GM19438 (cell line): ENCODE data around the gene CCDC127.
"Not testable (repeated sequence)": the region's sequence is repeated elsewhere in the genome, so short reads cannot be mapped to it uniquely, and the experiment has no call there.

ENCODE experiments used
- ATAC-seq: cut with Tn5 transposase; IDR thresholded peaks from one replicate; pipeline ENCODE4 v1.9.1; 2021; ENCODE audit warnings: low read depth; ENCODE audit not compliant: unreplicated experiment

CCDC127 gene

GRCh38 chr5:234450-234849 lies 16.5 kb upstream of the CCDC127 start:
- no peak for ATAC-seq

GRCh38 chr5:233426-233825 lies 15.5 kb upstream of the CCDC127 start:
- not testable (repeated sequence) for ATAC-seq

DNA sequence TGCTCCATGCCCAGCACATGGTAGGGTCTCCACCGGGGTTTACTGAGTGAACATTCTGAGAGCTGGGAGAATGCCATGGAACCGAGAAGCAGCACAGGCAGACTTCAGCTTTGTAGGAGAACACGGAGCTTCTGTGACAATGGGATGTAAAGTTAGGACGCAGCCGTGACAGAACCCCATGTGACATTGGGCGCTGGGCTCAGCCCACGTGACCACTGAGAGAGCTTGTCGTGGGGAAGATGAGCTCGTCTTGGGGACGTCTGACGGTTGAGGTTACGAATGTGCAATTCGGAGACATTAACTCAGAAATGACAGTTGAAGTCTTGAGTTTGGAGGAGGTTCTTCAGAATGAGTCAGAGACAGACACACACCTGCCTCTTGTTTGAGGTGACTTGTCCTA lies 13.7 kb upstream of the CCDC127 start:
- ATAC-seq: no peak

GRCh38 chr5:230711-231110 lies 12.8 kb upstream of the CCDC127 start:
- ATAC-seq: no peak

- ATAC-seq: no peak
Measured at GRCh38 chr5:228886-229285, 10.9 kb upstream of the CCDC127 start.

DNA sequence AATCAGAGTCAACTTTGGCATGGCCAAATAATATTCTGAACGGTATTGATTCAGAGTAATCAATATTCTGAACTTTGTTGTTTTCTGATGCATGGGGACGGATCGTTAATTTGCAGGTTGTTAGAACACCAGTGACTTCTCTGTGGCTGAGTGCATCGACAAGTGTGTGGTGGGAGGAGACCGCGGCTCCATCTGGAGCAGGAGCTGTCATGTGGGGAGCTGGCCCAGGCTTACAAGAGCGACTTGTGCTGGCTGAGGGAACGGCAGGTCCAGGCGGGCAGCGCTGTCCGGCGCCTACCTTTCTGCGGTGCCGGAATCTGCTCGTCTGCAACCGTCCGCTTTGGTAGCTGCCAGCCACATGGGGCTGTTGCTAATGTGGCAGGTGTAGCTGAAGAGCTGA lies 9.4 kb upstream of the CCDC127 start:
- not testable (repeated sequence) for ATAC-seq

DNA sequence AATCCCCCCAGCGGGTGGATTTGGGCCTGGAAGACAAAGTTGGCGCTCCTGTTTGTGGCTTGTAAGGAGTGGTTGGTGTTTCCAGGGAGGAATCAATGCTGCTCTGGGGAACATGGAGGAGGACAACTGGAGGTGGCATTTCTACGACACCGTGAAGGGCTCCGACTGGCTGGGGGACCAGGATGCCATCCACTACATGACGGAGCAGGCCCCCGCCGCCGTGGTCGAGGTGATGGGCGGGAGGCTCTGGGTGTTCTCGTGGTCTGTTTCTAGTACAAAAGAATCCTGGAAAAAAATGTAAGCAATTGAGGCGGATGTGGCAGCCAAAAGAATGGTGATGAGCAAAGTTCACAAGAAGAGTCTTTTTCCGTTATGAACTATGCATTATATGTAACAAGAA lies 7.4 kb upstream of the CCDC127 start:
- ATAC-seq: no peak

GRCh38 chr5:223791-224190 lies 5.8 kb upstream of the CCDC127 start:
- no peak for ATAC-seq

DNA sequence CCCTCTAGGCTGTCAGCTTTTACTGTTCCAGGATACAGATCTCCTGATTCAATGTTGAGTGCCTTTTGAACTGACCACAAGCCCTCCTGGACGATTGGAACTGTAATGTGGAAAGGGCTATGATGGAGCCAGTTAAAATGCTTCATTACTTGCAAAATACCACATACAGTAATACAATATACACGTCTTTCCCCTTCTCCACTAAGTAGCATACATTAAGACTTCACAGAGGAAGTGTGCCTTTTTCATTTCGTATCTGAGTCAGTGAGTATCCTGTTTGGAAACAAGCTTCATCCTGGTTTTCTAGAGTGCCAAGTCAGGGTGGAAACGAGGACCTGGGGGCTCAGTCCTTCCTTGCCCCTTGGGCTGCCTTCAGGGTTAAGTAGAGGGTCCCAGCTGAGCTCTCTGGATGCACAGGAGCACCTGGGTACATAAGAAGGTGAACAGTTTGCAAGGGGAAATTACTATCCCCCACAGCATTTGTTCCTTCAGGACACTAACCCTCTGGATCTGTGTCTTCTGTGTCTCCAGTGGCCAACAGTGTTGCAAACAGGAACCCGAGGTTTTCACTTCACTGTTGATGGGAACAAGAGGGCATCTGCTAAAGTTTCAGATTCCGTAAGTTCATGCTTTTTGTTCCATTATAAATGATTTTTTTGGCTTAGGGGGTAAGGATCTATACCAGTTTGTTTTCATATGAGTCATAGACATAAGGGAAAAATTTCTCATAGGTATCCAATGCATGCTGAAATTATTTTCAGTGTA lies 5.2 kb upstream of the CCDC127 start:
- not testable (repeated sequence) for ATAC-seq

- ATAC-seq: no peak
Measured at GRCh38 chr5:219991-220390, 2.0 kb upstream of the CCDC127 start.

- no peak for ATAC-seq
Measured at GRCh38 chr5:219460-219863, 1.5 kb upstream of the CCDC127 start.

GRCh38 chr5:218457-219291 lies 721 bp upstream of the CCDC127 start:
- peak; percentile 29 for ATAC-seq

DNA sequence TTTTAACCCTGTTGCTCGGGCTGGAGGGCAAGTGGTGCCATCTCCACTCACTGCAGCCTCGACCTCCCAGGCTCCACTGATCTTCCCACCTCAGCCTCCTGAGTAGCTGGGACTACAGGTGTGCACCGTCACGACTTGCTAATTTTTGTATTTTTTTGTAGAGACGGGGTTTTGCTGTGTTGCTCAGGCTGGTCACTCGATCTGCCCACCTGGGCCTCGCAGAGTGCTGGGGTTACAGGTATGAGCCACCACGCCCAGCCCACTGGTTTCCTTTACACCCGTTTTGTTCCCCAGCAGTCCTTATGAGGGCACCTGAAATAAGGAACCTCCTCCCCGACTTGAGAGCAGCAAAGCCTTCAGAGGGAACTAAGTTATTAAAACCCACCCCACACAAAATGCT lies 1.9 kb downstream of the CCDC127 start:
- ATAC-seq: not testable (repeated sequence)

DNA sequence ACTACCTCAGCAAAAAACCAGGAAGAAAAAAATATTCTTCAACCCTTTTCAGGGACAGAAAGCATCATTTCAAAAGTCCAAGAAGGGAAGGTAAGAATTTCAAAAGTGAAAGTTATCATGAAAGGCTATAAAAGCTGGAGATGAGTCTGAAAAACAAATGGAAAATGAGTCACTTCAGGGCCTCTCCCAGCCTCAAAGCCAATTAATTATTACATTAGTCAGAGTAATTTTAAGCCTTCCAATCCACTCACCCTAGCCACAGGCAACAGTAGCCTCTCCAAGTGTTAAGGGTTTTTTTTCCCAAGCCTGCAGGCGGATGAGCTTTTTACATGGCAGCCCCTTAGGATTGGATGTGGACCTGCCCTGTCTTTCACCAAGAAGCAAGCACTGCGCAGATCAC lies 2.7 kb downstream of the CCDC127 start:
- ATAC-seq: not testable (repeated sequence)

GRCh38 chr5:213803-214395 lies 4.1 kb downstream of the CCDC127 start:
- no peak for ATAC-seq

- no peak for ATAC-seq
Measured at GRCh38 chr5:208449-209114, 9.4 kb downstream of the CCDC127 start.

DNA sequence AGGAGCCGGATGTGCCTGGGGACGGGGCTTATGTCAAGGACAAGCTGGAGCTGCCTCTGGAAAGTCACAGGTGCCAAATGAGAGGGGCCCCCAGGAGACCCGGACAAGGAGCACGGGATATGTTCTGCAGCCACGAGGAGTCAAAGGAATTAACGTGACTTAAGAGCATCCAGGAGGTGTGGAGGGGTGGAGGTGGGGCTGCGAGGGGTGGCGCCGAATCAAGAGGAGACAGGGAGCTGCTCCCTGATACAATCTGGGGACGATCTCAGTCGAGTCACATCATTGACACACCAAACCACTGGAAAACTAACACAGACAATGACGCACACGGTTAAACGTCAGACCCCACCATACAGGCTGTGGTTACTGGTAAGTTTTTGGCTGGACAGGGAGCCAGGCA lies 10.4 kb downstream of the CCDC127 start:
- ATAC-seq: no peak

- ATAC-seq: no peak
Measured at GRCh38 chr5:206927-207536, 10.9 kb downstream of the CCDC127 start.

DNA sequence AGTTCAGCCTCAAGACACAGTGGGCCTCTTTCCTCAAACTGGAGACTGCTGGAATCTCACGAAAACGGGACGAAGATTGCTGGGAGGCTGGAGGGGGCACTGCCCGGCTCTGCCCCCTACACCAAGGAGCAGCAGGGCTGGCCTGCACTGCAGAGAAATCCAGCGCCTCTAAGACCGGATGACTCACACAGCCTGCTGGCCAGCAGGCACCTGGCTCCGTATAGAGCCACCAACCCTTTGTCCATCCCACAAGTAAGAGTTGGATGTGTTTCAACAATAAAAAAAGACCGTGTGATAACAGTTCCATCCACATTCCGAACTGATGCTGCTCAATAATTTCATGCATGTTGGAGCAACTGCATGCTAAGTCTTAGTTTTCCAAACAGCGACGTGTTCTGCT lies 11.5 kb downstream of the CCDC127 start:
- ATAC-seq: no peak

DNA sequence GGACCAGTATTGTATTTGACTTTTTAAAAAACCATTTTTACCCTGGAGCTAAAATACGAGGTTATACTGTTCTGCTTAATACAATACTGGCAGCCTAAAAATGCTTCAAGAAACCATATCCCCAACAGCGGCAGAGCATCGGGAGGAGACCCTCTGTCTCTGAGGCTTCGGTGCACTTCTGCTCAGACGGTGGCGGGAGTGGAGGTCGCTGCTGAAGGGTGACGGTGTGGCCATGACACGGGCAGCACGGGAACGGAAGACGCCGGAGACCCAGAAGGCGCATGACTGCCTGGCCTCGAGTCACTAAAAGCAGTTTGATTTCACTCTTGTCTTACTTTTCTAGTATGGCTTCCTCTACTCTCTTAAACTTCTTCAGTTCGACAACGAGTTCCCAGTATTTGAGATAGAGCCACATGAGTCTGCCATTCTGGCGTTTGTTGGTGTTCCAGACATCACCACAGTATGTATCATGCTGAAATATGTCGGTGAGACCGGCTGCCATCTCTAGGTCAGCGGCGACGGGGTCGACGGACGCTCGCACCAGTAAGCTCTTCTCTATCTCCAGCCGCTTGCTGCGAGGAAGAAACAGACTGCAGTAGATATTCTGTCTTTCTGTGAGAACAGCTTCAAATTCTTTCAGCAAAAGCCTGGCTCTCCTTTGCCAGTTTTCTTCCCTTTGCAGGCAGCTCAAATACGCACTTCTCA lies 12.8 kb downstream of the CCDC127 start:
- no peak for ATAC-seq
